KG1 (cell line): ENCODE results near the gene EHD1.

Experiments
- DNase-seq: peaks from one replicate; lab custom pipeline; 2025; lab: John Stamatoyannopoulos, UW

The EHD1 gene

DNA sequence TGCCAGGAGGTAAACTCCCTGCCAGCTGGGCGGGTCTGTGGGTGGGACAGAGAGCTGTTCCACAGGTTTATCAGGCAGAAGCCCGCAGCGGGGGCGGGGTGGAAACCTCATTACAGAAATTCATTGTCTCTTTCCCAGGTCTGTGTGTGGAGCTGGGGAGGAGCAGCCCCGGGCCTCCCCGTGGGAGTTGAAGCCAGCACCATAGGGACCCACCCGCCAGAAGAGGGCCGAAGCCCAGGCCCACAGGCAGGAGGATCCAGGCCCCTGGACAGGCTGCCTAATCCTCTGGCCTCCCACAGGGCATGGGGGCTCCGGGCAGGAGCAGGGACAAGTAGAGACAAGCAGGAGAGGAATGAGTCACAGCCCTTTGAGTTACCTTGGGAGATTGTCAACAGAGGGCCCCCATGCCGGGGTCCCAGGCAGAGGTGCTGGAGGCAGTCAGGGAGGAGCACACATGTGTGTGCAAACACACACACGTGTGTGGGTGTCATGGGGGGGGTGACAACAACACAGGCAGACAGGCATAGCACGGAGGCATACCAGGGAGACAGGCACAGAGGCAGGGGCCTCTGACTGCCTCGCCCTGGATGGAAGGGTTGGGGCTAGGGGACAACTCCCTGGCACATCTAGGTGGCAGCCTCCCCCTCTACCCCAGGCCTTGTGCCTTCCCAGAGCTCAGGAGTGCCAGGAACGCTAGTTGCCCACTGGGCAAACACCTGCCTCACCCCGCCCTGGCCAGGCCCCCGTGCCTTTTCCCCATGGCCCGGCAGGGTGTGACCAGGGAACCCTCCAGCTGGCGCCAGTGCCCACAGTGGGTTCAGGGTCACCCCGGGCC, 35.4 kb downstream of the EHD1 start:
- DNase-seq: no peak

DNA sequence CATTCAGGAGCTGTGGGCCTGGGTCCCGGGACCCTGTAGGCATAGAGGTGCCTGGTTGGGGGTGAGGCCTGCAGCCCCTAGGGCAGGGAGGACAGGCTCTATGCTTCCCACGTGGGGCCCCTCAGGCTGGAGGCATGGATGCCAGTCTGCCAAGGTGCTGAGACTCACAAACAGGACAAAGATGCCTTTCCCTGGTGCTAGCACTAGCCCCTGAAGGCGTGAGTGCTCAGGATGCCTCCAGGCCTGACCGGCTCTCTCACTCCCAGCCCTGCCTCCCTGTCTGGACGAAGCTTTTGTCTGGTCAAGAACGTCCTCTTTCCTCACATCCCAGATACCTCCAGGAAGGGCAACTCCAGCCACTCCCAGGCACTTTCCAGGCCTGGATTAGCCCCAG, 36.1 kb downstream of the EHD1 start:
- DNase-seq: no peak

- no peak for DNase-seq
Observed at GRCh38 chr11:64841592-64842365, 36.6 kb downstream of the EHD1 start.

GRCh38 chr11:64839887-64840782, 38.3 kb downstream of the EHD1 start:
- no peak for DNase-seq

DNA sequence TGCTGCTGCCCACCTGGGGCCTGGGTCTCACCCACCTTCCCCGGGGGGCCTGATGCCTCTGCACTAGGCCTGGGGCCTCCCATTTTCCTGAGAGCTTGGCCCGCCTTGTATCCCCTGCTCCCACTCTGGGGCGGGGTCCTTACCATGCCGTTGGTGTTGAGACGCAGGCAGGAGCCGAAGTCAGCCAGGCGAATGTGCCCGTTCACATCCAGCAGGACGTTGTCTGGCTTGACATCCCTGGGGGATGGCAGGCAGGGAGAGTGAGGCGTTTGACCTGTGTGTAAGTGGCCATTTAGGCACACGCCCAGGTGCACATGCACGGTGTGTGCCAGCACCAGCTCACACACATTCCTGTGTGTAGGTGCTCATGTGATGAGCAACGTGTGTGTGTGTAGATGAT, 39.1 kb downstream of the EHD1 start:
- no peak for DNase-seq

- DNase-seq: no peak
Observed at GRCh38 chr11:64838600-64839334, 39.7 kb downstream of the EHD1 start.

- DNase-seq: no peak
Observed at GRCh38 chr11:64837887-64838351, 40.5 kb downstream of the EHD1 start.

GRCh38 chr11:64836448-64837072, 41.9 kb downstream of the EHD1 start:
- DNase-seq: no peak

GRCh38 chr11:64835616-64836447, 42.6 kb downstream of the EHD1 start:
- DNase-seq: no peak

DNA sequence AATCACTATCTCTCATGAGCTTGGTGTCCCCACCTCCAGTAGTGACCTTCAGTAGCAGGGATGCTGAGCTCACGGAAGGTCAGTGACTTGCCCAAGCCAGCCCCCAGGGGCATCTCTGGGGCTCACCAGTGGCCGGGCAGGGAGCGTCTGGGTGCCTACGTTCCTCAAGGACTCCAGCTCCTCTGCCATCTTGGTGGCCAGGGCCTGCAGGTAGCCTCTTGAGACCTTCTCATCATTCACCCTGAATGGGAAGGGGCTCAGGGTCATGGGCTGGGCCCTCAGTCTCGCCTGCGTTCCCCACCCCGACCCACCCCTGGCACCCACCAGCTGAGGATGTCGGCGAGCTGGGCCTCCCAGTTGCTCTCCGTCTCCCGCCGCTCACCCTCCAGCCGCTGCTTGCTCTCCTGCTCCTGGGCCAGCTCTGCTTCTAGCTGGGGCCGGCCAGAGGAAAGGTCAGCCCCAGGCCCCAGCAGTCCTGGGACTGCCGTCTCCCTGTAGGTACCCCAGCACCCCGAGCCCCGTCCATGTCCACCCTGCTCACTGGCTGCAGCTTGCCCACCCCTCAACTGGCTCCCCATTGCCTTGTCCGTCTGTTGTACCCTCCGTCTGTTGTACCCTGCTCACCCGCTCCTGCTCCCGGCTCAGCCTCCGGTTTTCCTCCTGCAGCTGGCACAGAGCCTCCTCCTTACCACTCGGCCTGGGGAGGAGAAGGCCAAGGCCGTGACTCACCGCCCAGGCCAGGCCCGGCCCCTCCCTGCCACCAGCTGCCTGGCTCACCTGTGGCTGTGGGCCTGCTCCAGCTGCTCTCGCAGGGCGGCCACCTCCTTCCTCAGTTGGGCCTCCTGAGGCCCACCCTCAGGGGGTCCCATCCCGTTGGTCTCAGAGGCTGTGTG, 43.5 kb downstream of the EHD1 start:
- DNase-seq: no peak

DNA sequence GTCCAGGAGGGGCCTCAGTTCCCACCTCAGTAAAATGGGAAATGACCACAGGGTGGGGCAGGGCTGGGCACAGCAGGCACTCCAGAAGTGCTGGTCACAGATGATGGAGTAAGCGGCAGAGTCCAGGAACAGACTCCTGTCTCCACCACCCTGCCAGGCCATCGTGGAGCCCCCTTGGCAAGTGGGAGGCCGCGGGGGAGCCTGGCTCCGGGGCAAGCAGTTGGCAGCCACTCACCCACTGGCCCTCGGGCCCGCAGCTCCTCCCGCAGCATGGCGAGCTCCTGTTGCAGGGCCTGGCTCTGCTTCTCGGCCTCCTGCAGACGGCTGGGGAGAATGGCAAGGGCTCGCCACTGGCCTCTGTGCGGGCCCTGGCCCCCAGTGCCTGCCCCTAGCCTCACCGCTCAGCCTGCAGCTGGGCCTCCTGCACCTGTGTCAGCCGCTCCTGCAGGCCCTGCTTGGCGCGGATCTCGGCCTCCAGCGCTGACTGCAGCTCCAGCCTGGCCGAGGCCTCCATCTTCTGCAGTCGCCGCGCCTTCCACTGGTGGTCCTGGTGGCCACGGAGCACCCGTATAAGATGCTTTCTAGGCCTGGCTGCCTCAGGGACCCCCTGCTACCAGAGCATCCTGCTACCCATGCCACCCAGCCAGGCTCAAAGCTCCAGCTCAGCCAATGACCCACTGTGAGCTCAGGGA, 44.2 kb downstream of the EHD1 start:
- DNase-seq: no peak

DNA sequence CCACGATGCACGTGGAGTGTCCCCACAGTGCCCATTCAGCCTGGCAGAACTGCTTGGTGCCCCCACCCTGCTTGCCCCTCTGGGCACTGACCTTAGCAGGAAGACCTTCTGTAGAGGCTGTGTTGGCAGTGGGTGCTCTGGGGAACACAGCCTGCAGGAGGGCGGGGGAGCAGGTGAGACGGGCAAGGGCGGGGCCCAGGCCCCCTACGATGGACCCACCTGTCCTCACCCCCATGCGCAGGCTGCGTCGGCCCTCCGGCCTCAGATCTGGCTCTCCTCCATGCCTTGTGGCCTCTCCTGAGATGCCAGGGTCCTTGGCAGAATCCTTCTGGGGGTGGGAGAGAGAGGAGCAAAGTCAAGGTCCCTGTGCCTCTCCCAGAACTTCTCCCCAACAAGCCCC, 44.9 kb downstream of the EHD1 start:
- no peak for DNase-seq

DNA sequence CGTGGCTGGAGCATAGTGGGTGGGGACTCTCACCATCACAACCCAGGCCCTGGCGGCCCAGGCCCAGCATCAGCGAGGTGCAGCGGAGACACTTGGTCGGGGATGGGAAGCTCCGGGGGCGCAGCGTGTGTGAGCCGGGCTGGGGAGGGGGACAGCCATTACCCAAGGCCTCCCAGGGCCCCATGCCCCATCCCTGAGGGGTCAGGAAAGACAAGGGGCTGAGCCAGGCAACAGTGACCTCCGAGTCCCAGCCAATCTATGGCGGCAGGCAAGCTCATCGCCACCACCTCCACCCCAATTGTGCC, 45.3 kb downstream of the EHD1 start:
- no peak for DNase-seq

DNA sequence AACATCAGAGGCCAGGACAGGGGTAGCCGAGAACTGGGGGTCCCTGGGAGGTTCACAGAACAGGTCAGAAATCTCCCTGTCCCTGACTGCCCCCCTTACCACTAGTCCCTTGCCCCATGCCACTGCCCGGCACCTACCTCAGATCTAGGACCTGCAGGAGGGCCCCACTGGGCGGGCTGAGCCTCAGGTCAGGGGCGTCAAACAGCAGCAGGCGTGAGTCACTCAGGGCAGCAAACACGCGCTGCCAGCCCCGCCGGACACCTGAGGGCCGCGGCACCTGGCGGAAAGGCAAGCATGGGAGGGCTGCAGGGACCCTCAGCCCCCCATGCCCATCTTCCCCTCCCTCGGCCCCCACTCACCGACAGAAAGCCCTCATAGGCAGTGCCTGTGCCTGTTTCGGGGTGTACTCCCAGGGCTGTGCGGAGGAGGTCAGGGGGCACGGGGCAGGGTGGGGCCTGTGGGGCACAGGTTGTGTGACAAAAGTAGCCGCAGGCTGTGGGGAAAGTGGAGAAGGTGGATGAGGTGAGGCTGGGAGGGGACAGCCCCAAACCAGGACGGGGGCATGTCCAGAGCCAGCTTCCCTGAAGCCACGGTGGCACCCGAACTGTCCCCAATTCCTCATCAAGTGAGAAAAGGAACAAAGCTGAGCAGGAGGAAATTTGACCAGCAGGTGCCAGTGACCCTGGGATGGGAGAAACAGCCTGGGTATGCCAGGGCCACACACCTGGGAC, 45.8 kb downstream of the EHD1 start:
- no peak for DNase-seq

DNA sequence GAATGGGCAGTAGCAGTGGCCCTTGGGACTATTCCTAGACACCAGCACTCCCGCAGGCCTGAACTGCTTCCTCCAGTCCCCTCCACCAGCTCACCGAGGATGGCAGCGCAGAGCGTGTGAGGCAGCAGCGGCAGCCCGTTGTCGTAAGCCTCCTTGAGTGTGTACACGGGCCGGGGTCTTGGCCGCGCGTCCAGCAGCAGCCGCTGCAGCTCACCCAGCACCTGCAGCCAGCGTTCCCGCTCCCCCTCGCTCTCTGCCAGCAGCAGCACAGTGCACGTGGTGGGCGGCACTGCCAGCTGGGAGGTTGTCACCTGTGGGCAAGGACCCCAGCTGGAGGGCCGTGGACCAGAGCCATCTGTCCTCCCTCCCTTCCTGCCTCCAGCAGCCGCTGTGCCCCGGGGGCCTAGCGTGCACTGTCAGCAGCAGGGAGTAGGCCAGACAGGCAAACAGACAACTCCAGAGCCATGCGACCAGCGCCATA, 47.0 kb downstream of the EHD1 start:
- no peak for DNase-seq

GRCh38 chr11:64829536-64830251, 48.7 kb downstream of the EHD1 start:
- DNase-seq: no peak

GRCh38 chr11:64827451-64827839, 51.0 kb downstream of the EHD1 start:
- DNase-seq: no peak
